ENCODE measurements around the gene TMCC2.

DNA sequence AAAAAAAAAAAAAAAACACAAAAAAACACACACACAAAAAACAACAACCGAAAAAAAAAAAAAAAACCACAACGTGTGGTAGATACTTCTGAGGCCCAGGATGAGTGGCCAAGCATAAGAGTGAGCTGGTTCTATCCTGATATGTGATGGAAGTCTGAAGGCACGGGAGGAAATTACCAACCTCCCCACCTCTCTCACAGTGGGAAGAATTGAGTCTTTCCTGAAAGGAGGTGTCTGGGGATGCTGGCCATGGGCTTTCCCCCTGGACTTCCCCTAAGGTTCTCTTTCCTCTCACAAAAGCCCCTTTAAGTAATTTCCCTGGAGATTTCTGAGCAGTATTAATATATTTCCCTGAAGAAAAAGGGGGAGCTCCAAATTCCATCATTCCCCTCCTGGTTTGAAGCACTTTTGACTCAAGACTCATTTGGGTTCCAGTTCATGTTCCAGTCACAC lies 5.2 kb downstream of the TMCC2 start:
- TF ChIP-seq, protein P1, sequence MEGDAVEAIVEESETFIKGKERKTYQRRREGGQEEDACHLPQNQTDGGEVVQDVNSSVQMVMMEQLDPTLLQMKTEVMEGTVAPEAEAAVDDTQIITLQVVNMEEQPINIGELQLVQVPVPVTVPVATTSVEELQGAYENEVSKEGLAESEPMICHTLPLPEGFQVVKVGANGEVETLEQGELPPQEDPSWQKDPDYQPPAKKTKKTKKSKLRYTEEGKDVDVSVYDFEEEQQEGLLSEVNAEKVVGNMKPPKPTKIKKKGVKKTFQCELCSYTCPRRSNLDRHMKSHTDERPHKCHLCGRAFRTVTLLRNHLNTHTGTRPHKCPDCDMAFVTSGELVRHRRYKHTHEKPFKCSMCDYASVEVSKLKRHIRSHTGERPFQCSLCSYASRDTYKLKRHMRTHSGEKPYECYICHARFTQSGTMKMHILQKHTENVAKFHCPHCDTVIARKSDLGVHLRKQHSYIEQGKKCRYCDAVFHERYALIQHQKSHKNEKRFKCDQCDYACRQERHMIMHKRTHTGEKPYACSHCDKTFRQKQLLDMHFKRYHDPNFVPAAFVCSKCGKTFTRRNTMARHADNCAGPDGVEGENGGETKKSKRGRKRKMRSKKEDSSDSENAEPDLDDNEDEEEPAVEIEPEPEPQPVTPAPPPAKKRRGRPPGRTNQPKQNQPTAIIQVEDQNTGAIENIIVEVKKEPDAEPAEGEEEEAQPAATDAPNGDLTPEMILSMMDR (IDR thresholded peaks at IDR 0.05): no peak
- no peak for TF ChIP-seq POLR2A (IDR thresholded peaks at IDR 0.05)

All from heart left ventricle (tissue), 13 donors.